Stimulated activated CD8-positive, alpha-beta memory T cell treated with anti-CD3 and anti-CD28 coated beads, Interleukin-12 subunit alpha, Interleukin-12 subunit beta, amount 100 ng/mL, for 4 hours (primary cell): ENCODE data around the gene C11orf58.

ENCODE experiments used
- DNase-seq: peaks from one replicate; pipeline ENCODE4 v3.0.0-alpha.2; 2020; ENCODE audit warnings: low read depth

Gene C11orf58

DNA sequence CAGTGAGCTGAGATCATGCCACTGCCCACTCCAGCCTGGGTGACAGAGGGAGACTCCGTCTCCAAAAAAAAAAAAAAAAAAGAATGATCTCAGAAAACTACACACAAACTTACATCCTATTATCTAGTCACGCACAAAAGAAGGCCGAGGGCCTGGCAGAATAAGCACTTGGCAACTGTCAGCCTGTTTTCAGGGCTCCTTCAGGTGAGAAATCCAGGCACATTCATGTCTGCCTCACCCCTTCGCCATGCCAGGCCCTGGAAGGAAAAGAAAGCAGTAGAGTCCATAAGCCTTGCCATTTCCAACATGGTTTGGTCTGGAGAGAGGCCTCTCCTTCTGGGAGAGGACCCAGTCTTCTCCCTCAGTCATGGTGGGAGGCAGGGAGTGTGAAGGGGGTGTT lies 30.9 kb downstream of the C11orf58 start:
- DNase-seq, result no peak

DNA sequence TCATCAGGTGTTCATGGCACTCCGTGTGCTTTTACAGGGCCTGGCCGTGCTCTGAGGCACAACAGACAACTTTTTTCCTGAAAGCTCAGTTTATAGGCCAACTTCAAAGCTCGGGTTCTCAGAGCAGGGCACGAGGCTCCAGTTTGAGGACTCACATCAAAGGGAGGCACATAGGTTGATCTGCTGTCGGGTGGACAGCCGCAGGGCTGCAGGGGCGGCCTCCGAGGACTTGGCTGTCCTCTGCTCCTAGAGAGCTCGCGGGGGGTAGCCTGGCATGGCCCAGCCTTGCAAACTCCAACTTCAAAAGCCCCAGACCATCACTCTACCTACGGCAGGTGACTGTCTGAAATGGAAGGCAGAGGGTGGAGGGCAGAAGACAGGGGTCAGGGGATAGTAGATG lies 31.6 kb downstream of the C11orf58 start:
- DNase-seq, result no peak

DNA sequence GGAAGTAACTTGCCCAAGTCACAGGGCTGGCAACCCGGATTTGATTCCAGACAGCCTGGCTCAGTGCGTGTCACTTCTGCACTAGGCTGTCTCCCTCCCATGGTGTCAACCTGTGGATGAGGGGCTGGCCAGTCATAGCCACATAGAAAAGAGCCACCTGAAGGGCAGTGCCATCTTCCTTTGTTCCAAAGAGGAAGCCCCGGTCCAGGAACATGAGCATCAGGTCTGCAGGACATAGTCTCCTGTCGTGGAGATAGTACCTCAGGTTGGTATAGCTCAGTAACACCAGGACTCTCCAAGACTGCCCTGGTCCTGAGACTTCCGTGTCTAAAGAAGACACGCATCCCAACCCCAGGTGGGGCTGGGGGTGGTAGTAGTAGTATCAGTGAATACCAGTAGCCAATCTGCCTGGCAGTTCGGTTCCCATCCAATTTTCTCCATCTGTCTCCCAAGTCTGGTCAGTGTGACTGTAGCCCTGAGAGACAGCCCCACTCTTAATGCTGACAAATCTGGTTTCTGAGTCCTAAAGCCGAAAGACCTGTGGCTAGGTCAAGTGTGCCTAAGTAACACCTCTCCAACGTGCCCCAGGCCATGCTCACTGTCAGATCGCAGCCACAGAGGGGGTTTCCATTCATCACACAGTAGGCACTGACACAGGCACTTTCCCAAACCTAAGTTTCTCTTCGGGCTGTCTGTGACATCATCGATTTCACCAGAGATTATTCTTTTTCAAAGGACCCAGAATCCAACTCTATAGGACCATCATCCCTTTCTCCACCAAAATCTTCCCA lies 33.1 kb downstream of the C11orf58 start:
- DNase-seq, result no peak

DNA sequence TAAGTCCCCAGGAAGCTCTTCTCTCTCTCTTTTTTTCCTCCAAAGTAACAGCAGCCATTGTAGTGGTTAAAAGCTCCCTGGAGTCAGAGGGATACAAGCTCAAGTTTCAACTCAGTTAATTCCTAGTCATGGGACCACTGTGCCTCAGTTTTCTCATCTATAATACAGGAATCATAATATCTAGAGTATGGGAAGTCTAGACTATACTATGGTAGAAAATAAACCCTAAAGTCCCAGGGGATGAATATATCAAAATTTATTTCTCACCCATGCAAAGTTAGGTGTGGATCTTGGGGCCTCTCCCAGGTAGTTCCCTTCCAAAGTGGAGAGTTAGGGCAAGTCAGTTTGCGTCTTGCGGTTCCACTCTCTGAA lies 33.7 kb downstream of the C11orf58 start:
- DNase-seq, result no peak

DNA sequence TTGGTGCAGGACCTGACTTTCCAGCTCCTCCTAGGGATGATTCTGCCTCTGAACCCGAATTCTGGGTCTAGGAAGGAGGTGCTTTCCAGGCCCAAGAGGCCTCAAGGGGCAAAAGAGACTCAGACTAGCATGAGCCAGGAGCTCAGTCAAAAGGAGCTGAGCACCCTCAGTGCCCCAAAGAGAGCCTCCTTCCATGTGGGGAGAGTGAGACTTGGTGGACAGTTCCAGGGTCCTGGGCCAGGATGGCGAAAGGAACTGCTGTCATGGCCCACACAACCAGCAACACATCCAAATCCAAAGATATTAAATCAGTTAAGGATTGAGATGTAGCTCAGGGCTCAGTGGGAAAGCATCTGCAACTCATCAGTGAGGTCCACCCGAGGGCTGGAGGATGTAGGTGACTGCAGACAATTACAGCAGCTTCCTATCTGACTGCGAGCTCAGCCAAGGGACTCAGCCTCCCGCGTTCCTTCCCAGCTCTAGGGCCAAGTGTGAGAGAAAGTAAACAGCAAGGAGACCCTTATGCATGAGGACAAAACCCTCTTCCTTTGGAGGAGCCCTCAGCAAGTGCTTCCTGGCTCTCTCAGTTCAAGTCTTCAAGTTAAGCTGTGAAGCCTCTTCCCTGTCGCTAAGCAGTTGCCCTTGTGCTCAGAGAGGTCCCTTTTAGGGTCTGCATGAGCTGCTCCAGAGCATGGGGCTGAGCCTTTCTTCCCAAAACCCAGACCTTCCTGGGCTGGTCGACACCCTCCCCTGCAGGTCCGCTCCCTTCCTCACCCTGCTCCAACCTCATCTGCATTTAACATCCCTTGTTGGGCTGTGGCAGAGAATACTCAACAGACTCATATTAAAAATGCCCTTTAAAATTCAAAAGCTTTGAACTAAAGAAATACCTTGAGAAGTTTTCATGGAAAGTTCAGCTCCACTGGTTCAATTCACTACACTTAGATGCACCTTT lies 35.8 kb downstream of the C11orf58 start:
- no peak for DNase-seq

DNA sequence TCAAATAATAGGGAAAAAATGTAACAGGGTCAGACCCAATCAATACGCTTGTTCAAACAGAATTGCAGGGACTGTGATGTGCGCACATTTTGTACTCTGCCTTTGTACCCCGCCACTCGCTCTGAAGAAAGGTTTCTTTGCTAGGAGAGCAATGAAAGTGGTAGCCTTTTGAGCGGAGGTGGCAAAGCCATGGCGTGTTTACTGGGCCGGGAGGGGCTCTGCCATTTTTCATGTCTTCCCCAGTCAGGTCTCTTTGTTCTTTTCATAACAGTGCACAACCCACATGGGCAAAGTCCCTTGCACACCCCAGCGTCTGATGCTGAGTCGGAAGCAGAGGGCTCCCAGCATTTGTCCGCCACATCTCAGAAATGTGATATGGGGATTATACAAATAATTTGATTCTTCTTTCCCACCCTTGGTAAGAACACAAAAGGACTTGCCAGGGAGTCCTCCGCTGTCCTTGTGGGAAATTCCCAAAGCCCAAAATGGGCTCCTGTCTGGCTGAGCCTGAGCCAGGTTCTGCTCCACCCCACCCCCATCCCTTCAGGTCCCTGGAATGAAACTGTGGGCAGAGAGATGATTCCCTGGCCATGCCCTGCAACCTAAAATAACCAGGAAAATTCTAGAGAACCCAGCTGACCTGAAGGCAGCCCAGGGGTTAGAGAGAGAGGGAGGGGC lies 36.6 kb downstream of the C11orf58 start:
- no peak for DNase-seq

DNA sequence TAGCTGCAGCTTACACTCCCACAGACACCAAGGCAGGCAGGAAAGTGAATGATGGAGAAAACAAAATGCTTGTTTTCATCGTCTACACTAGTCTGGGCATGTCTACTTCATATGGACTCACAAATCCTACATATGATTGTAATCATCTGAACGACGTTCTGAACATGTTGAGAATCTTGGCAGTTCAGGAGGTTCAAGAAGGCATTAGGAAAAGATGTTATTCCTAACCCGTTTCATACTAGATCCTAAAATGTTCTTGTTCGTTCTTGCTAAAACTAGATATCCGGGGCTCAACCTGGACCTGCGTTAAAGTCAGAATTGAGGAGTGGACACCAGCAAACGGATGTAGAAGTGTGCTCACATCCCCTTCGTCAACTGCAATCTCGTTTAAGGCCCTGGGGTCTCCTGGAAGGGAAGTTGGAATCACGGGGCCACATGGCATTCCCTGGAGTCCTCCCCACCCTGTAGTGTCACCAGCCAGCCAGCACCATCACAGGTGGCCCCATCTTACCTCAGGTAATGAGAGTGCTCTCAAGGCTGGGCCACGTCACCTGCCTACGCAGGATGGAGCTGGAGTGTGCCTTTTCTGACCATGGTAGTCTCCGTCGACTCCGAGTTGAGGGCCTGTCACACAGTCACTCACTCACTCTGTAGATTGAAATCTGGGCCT lies 37.3 kb downstream of the C11orf58 start:
- no peak for DNase-seq

DNA sequence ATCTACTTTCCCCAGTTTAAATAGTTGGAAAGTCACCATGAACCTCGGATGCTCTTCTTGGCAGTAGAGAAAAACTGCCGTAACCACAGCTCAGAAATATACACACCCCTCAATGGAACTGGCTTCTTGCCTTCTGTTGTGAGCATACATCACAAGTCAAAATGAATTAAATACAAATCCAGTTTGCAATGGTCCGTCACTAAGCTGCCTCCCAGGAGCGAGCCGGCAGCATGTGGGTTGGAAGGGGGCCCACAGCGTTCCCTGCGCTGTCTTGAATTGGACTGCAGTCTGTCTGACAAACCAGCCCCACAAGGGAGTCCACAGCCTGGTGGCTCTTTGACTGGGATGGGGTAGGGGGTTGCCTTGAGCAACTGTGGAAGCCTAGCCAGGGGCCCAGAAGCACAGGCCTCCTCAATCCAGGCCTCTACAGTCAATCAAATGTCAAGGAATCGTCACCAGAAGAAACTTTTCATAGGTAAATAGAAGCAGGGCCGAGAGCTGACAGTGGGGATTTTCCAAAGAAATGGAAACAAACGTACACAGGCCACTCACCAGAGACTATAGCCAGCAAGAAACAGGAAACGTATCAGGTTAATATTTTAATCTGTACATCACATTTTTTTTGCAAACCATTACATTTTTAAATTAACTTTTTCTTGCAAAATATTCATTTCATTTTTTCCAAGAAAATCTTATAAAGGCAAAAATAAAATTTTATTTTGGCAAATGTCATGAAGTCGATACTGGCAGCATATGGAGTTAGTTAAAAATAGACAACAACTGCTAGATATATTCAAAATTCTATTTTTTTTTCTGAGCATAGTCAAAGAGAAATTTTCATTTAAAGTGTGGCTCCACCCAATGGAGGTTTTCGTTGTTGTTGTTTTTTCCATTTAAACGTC lies 38.5 kb downstream of the C11orf58 start:
- DNase-seq, result no peak

DNA sequence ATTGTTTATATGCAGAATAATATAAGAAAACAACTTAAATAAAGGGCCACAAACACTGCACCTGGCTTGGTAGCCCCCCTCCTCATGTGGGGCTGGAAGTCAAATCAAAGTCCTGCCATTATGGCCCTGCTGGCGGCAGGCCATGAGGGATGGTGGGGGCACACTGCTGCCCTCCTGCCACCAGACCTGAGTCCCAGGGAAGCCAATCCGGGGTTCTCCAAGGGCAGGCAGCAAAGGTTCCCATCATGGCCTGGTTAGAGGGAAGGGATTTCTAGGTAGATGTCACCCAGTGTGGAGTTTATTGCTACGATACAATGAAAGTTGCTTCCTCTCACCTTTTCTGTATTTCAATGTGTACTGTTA lies 39.1 kb downstream of the C11orf58 start:
- DNase-seq, result no peak

DNA sequence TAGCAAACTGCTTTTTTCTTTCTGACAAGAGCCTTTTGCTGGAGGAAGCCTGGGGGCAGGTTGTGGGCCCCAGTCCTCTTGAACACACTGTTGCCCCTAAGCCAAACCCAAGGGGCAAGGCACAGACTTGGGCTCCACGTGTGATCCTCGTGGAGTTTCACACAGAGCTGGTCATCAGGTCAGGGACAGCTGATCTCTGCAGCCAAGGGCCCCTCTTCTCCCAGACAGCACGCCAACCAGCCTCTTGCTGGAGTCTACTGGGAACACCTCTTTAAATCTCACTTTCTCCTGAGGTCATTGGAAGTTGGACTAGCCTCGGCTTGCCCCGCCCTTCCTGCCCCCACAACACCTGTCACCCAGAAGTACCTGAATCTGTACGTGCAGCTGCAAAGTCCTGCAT lies 39.8 kb downstream of the C11orf58 start:
- no peak for DNase-seq

DNA sequence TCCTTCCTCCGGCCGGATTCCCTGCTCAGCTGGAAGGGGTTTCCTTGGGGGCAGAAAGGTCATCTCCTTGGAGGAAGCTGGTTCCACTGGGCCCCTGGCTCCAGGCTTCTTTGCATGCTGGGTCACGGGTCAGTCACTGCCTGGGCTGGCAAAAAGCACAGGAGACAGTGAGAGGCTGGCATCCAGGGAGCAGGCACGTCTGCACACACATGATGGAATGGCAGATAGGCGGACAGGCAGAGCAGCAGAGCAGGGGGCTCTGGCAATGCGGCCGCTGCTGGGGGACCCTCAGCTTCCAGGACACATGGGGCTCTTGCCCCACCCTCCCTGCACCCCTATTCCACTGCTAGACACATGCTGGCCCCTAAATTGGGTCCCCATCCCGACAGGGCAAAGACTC lies 40.4 kb downstream of the C11orf58 start:
- no peak for DNase-seq

DNA sequence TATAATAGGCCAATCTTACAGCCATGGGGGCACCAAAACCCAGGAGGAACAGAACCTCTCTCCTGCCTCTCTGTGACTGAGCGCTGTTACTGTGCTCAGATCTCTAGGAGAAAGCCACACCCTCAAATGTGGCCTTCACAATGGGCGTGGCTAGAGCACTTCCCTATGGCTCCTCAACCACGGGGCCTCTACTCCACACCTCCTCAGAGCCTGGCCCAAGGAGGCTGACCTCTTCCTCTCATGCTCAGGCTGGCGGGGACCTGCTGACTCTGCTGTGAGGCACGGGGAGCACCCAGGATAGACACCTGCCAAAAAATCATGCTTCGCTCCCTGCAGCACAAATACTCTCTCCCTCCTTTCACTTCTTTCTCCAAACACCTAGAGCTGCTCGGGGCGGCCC lies 41.0 kb downstream of the C11orf58 start:
- DNase-seq, result no peak

DNA sequence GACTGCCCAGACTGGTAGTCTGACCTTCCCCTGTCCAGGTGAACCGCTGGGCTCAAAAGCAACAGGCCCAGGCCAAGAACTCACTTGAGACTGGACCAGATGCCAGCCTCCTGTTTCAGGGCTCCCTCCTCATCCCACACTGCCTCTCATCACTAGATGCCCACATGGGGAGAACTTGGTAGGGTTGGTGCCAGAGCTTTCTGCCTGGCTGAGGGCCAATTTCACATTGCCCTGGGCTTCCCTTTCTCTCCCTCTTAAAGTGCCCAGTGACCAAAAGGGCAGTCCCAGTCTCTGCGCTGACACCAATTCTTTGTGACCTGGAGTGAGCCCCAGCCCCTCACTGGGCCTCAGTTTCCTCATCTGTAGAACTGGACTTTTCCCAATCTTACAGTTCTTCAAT lies 41.7 kb downstream of the C11orf58 start:
- no peak for DNase-seq

DNA sequence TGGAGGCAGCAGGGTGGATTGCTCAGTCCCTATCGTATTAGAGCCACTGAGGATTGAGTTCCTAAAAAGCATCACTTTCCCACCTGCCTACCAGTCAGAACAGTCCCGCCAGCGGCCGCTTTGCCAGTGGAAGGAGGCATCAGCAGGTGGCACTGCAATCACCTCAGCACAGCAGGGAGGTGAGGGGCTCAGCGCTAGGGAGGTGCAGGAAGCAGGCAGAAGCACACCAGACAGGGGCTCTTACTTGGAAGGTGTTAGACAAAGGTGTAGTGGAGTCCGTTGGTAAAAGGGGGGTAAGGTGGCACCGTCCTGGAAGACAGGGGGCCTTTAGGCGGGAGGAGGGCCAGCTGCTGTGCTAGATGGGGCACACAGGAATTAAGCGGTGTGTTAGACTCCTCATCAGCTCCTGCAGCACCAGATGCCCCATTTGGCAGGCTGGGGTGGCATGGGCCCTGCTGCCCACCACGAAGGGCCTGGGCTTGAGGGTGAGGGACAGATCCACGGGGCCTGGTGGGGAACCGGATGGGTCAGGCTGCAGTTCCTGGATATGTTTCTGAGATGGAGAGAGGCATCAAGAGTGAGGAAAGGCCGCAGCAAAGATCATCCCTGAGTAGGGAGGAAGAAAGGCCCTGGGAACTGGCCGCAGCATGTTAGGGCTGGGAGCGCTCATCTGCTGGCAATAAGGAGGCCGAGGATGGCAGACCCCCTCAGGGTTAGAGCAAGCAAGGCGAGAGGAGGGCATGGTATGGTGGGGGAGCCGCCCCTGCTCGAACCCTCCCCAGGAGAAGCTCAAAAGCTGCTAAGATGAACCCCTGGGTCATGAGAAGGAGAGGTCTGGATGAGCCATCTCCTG lies 42.5 kb downstream of the C11orf58 start:
- DNase-seq, result no peak

DNA sequence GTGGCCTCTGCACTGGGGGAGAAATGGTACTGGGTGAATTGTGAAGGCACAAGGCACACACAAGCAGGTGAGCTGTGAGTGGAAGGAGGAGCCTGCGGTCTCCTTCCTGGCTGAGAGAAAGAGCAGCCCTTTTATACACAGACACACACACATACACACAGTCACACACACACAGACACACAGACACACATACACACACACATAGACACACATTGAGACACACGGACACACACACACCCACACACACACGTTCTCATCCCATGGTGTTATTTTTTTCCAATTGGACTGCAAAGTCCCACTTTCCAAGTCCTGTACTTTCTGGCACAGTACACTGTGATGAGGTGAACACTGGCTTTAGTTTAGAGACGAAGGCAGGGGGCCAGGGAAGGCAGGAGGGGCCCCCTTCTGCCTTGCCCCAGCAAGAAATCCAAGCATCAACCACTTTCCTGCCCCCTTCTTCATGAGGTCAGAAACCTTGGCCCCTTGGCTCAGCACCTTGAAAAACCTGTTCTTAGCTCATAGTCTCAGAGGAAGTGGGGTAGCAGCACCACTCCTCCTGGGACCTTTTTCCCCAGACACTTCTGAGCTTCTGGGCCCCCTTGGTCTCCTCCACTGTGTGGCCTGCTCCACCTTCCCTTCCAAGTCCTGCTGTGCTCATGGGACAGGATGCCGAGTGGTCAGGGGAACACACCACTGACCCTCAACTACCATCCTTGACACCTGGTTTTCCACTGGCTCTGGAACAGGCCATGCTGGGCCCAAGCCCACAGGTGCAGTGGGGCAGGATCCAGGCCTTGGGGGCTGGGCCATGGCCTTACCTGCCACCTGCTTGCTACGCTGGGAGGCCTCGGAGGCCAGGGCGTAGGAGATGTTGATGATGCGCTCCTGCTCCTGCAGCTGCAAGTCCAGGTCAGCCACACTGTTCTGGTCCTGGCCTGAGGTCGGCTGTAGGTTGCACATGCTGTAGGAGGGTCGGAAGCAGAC lies 43.8 kb downstream of the C11orf58 start:
- DNase-seq, result no peak

DNA sequence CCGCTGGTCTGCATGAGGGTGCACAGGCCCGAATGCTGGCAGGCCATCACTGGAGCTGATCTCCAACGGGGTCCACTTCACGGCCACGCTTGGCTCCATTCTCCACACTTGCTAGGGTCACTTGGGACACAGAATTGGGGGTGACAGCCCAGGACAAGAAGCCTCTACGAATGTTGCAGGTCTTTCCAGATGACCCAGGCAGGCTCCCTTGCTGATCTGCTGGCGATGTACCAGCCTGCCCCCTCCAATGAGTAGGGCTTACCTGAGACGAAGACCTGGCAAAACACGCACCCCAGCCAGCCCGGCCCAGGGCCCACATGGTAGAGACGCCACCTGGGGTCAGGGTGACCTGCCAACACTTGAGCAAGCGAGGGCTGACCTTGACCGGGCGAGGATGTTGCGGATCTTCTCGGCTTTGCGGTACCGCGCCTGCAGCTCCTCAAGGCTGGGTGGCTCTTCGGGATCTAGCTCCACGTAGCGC lies 44.9 kb downstream of the C11orf58 start:
- no peak for DNase-seq

DNA sequence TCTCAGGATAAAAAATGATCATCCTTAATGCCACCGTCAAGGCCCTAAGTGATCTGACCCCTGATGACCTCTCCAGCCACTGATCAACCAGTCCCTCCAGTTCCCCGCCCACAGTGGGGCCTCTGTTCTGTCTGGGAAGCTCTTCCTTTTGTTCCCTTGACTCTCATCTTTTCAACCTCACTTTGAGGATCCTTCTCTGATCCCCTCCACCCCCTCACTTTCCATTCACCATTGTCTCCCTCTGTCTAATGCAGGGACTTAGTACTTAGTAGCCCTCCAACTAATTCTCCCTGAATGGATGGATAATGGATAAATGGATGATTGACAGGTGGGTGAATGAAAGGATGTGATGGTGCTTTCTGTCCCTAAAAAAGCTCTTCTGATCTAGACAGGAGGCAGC lies 45.6 kb downstream of the C11orf58 start:
- no peak for DNase-seq

DNA sequence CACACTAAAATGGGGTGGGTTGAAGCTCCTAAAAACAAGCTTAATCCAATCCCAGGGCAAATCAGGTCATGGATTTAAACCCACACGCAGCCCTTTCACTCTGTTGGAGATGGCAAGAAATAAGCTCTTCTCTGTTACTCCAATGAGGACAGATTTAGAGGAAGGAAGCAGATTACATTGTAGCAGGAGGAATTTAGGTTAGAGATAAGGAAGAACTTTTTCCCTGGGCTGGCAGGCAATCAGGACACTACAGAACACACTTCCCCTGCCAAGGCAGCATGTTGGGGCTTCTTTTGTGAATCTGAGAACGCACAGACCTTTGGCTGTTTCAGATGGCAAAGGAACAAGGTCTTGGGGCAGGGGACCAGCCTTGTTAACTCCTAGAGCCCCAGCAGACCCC lies 46.2 kb downstream of the C11orf58 start:
- no peak for DNase-seq
